KMS-11 (cell line): ENCODE results near the gene CCDC183.
"Not testable (repeated sequence)": the region's sequence is repeated elsewhere in the genome, so short reads cannot be mapped to it uniquely, and the experiment has no call there.

ENCODE experiments used
- H2AFZ ChIP-seq: fragments of 200-600 bp; sonication (generic); 2 replicates; pipeline ENCODE4 v1.6.1; 2016; ENCODE audit warnings: antibody characterized with exemption, mixed run types, low read depth
- H3K27ac ChIP-seq: fragments of 200-600 bp; sonication (generic); 2 replicates; pipeline ENCODE4 v1.6.1; 2016; ENCODE audit warnings: mild to moderate bottlenecking, mixed run types
- H3K27me3 ChIP-seq: fragments of 200-600 bp; sonication (generic); 2 replicates; pipeline ENCODE4 v1.6.1; 2017; ENCODE audit warnings: mild to moderate bottlenecking, low read depth, mixed run types, moderate library complexity; ENCODE audit not compliant: insufficient read depth
- H3K36me3 ChIP-seq: fragments of 200-600 bp; sonication (generic); 2 replicates; pipeline ENCODE4 v1.6.1; 2017; ENCODE audit warnings: mild to moderate bottlenecking, mixed run types; ENCODE audit not compliant: insufficient read depth
- H3K4me1 ChIP-seq: fragments of 200-600 bp; sonication (generic); 2 replicates; pipeline ENCODE4 v1.6.1; 2016; ENCODE audit warnings: mild to moderate bottlenecking, low read depth, mixed run types; ENCODE audit not compliant: poor library complexity, severe bottlenecking
- H3K4me2 ChIP-seq: fragments of 200-600 bp; sonication (generic); 2 replicates; pipeline ENCODE4 v1.7.0; 2016; ENCODE audit warnings: mild to moderate bottlenecking, mixed run types
- H3K4me3 ChIP-seq: fragments of 200-600 bp; sonication (generic); IDR thresholded peaks from 2 replicates; pipeline ENCODE4 v1.6.1; 2017; ENCODE audit warnings: low read depth, low read length, mixed read lengths; ENCODE audit not compliant: insufficient read depth
- H3K79me2 ChIP-seq: fragments of 200-600 bp; sonication (generic); 2 replicates; pipeline ENCODE4 v1.6.1; 2016; ENCODE audit warnings: low read depth, mixed run types; ENCODE audit not compliant: insufficient read depth
- H3K9ac ChIP-seq: fragments of 200-600 bp; sonication (generic); 2 replicates; pipeline ENCODE4 v1.6.1; 2016; ENCODE audit warnings: mild to moderate bottlenecking, mixed run types
- H4K20me1 ChIP-seq: fragments of 200-600 bp; sonication (generic); 2 replicates; pipeline ENCODE4 v1.6.1; 2016; ENCODE audit warnings: mild to moderate bottlenecking, mixed run types; ENCODE audit not compliant: insufficient read depth
- TF ChIP-seq, protein P1 (sequence below): fragments of 200-600 bp; sonication (generic); conservative IDR thresholded peaks from 2 replicates; pipeline ENCODE4 v1.6.1; 2017; ENCODE audit warnings: low read depth, mild to moderate bottlenecking, antibody characterized with exemption, low read length, moderate library complexity, mixed read lengths

Gene CCDC183

DNA sequence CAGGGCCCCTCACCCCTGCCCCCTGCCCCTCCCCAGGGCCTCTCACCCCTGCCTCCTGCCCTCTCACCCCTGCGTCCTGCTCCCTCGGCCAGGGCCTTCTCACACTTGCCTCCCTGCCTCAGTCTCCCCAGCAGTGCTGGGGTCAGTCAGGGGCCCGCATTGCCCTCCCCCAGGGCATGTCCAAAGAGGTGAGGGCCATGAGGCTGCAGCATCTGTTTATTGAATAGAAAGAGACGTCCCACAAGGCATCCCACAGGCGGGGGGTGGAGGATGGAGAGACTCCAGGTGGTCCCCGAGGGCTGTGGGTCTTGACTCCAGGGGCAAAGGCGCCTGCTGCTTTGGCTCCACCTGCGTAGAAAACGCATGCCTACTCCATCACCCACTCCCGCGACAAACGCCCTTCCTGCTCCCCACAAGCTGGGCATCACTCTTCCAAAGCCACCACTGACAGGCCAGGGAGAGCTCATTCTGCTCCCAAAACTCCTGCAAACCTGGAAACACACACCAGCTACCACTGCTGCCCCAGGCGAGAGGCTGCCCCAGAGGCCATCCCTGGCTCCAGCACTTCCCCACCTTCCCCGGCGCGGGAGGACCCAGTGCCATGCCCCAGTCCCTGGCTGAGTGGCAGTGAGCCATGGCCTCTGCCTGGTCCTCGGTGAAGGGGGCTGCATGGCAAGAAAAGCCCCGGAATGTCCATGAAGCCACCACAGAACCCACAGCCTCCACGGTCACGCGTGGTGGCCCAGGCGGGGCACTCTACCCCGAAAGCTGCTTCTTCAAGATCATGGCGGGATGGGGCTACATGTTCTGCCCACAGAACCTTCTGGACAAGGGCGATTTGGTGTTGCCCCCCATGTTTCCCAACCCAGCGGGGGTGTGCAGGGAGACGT lies 36.5 kb upstream of the CCDC183 start:
- H3K4me3 ChIP-seq = no peak overlapping the region
- H3K4me2 ChIP-seq = no peak overlapping the region
- H3K27ac ChIP-seq = no peak overlapping the region
- peaks cover 18% of the 10 kb centered on the region for H3K4me1 ChIP-seq
- H3K27me3 ChIP-seq = peaks cover 29% of the 10 kb centered on the region
- H3K36me3 ChIP-seq = no peaks in the 10 kb centered on the region
- no peak overlapping the region for H2AFZ ChIP-seq
- no peak overlapping the region for H3K9ac ChIP-seq
- no peaks in the 10 kb centered on the region for H4K20me1 ChIP-seq
- TF ChIP-seq, protein P1, sequence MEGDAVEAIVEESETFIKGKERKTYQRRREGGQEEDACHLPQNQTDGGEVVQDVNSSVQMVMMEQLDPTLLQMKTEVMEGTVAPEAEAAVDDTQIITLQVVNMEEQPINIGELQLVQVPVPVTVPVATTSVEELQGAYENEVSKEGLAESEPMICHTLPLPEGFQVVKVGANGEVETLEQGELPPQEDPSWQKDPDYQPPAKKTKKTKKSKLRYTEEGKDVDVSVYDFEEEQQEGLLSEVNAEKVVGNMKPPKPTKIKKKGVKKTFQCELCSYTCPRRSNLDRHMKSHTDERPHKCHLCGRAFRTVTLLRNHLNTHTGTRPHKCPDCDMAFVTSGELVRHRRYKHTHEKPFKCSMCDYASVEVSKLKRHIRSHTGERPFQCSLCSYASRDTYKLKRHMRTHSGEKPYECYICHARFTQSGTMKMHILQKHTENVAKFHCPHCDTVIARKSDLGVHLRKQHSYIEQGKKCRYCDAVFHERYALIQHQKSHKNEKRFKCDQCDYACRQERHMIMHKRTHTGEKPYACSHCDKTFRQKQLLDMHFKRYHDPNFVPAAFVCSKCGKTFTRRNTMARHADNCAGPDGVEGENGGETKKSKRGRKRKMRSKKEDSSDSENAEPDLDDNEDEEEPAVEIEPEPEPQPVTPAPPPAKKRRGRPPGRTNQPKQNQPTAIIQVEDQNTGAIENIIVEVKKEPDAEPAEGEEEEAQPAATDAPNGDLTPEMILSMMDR = no peak
- no peaks in the 10 kb centered on the region for H3K79me2 ChIP-seq

DNA sequence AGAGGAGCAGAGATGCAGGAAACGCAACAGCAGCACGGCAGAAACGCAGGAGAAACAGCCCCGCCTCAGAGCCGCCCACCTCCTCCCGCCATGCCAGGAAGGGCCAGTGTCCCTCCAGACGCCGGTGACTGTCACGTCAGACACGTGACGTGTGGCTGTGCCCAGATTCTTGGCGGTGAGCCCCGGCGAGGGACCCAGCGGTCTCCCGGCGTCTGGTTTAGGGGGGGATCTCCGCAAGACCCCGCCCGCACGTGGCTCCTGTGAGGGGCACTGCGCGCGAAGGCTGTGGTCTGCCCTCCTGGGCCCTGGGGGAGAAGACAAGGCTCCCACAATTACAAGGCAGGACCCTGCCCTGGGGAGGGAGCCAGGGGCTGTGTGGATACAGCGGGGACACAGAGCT lies 35.7 kb upstream of the CCDC183 start:
- Histone ChIP-seq H3K4me1 (peaks cover 25% of the 10 kb centered on the region), H3K79me2 (no peaks in the 10 kb centered on the region), H3K27ac (no peak overlapping the region), H2AFZ (no peak overlapping the region), H3K4me2 (no peak overlapping the region; the same call in 1 of the 2 replicates), H3K9ac (no peak overlapping the region), H3K4me3 (no peak overlapping the region), H3K27me3 (peaks cover 29% of the 10 kb centered on the region), H3K36me3 (no peaks in the 10 kb centered on the region), H4K20me1 (no peaks in the 10 kb centered on the region)
- TF ChIP-seq, protein P1 = no peak

DNA sequence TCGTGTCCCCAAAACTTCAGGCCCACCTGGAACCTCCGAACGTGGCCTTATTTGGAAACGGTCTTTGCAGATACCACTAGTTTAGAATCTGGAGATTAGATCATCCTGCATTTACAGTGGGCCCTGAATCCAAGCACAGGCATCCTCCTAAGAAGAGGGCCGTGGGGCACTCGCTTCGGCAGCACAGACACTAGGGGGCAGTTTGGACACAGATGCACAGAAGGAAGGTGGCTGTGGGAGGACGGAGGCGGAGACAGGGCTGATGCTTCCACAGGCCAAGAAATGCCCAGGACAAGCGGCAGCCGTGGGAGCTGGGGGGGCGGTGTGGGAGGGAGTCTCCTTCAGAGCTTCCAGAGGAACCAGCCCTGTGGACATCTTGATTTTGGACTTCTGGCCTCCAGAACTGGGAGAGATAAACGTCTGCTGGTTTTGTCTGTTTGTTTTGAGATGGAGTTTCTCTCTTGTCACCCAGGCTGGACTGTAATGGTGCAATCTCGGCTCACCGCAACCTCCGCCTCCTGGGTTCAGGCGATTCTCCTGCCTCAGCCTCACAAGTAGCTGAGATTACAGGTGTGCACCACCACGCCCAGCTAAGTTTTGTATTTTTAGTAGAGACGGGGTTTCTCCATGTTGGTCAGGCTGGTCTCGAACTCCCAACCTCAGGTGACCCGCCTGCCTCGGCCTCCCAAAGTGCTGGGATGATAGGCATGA lies 35.1 kb upstream of the CCDC183 start:
- Histone ChIP-seq H3K4me2 (peak overlapping the region; percentile 30; the same call in 1 of the 2 replicates), H3K27me3 (peaks cover 29% of the 10 kb centered on the region), H3K4me1 (peaks cover 31% of the 10 kb centered on the region)
- not testable (repeated sequence) for H3K36me3 ChIP-seq, H4K20me1 ChIP-seq, H3K4me3 ChIP-seq, H3K27ac ChIP-seq, H3K9ac ChIP-seq, H2AFZ ChIP-seq, H3K79me2 ChIP-seq
- TF ChIP-seq, protein P1 = peak; percentile 71

DNA sequence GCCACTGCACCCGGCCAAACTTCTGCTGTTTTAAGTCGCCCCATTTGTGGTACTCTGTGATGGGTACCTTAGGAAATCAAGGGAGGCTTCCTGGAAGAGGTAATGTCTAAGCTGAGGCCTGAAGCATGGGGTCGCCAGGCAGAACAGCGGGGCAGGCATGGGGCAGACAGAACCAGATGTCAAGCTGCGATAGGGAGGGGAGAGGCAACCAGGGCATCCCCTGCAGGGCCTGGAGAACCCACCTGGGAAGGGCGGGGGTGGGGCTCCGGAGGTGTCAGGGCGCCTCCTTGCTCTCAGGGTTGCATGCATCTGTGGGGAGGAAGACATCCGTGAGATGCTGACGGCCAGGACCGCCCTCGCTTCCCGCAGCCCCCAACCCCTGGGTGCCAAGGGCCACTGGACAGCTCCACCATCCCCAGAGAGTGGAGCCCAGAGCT lies 34.6 kb upstream of the CCDC183 start:
- H4K20me1 ChIP-seq = no peaks in the 10 kb centered on the region
- no peak overlapping the region for H3K9ac ChIP-seq
- no peak overlapping the region for H3K4me3 ChIP-seq
- H3K4me1 ChIP-seq = peaks cover 37% of the 10 kb centered on the region
- no peak overlapping the region; the same call in 1 of the 2 replicates for H2AFZ ChIP-seq
- no peaks in the 10 kb centered on the region for H3K36me3 ChIP-seq
- no peak overlapping the region for H3K27ac ChIP-seq
- H3K79me2 ChIP-seq = no peaks in the 10 kb centered on the region
- TF ChIP-seq, protein P1 = no peak
- H3K27me3 ChIP-seq = peaks cover 29% of the 10 kb centered on the region
- peak overlapping the region; percentile 30; the same call in 1 of the 2 replicates for H3K4me2 ChIP-seq
